ENCODE results near the gene GALNS. TPM values are rescaled to one million over a fixed set of nuclear protein-coding genes. Genes with fewer than 3 reads are reported as not detected.

GALNS gene
- total RNA-seq, 2 donors from 2014 or later = 17.1 to 19.0 TPM

DNA sequence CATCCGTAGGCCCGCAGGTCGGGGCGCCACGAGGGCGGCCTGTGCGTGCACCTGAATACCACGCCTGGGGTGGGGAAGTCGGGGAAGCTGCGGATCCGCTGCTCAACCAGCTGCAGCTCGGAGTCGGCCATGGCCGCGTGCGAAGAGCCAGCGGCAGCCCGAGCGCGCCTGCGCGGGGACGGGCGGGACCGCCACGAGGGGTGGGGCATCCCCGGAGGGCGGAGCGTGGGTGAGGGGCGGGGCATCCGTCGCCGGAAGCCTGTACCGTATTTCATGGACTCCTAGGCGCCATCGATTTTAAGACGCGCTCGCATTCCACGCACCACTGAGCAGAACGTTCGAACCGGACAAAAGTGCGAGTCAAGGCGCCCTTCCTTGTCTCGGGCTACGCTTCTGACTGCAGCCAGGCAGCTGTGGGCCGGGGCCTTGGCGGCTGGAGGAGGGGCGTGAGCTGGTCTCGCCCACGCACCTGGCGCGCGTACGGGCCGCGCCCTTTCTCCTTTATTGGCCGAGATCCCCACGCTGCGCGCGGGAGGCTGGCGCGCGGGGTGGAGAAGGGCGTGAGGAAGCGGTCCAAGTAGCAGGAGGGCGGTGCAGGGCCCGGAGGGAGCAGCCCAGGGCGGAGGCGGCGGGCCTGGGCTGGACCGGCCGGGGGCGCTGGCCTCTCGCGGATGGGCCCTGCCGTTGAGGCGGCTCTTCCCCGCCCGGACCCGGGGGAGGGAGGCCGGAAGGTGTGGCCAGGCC, 44.8 kb downstream of the GALNS start, which contains the start of gene APRT:
Gene APRT (minus strand): TSS at position 160 of the 744 bp plus-strand sequence. CDS start 29 bp downstream, at position 131.
- intact Hi-C loops (cut with DNase I) = loop anchor here (10.0 kb wide), 2 partner anchors 353 to 403 kb away; partner anchors contain the start of gene ZNF778 (in 1 of the 2)
- DNase-seq (peak; percentile 94), ATAC-seq (peak; percentile 93 to 95)

- ATAC-seq = peak; percentile 78 to 86
- peak; percentile 85 for DNase-seq
- intact Hi-C loops (cut with DNase I) = loop anchor here (10.0 kb wide), 2 partner anchors 354 to 404 kb away; partner anchors contain the start of gene ZNF778 (in 1 of the 2)
Measured at GRCh38 chr16:88810912-88811768, 45.6 kb downstream of the GALNS start.

DNA sequence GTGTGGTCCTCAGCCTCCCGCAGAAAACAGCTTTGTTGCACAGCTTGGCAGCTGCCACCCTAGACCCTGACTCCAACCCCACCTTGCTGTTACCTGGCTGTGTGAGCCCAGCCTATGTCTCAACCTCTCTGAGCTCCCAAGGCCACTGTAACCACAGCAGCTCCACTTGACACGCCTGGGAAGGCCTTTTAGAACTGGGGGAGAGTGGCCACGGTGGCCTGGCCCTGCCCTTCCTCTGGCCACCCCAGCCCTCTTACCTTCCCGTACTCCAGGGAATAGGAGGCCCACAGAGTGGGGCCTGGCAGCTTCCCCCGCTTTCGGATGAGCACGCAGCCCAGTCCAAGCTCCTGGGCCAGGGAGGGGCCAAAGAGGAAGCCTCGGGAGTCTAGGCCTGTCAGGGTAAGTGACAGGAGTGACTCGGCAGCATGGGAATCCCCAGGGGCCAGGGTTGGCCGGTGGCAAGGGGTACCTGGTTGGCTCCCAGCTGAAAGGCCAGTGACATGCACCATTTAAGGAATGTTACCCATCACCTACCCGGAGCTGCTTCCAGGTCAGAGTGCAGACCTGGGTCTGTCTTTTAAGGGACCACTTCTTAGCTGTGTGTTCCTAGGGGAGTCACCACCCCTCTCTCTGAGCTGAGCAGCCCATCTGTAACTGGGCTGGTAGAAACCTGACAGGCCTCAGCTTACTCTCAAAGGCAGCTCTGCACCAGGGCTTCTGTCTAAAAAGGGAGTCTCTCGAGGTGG, 46.4 kb downstream of the GALNS start:
- ATAC-seq = no peak
- intact Hi-C loops (cut with DNase I) = loop anchor here (10.0 kb wide), 2 partner anchors 354 to 404 kb away; partner anchors contain the start of gene ZNF778 (in 1 of the 2)
- DNase-seq = no peak

DNA sequence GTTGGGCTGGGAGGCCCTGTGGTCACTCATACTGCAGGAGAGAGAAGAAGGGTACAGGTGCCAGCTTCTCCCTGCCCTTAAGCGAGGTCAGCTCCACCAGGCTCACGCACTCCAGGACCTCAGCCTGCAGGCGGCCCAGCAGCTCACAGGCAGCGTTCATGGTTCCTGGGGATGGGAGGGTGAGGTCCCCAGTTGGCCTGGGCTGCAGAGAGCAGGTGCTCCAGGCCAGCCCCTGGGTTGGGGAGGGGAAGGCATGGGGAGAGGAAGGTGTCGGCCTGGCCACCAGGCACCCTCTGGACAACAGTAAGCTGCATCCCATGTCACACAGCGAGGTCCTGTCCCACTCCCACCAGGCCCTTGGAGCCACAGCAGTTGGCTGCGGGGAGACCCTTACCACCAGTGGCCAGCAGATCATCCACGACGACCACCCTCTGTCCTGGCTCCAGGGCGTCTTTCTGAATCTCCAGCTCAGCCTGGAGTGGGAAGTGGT, 47.0 kb downstream of the GALNS start:
- DNase-seq (no peak), ATAC-seq (no peak)
- intact Hi-C loops (cut with DNase I) = loop anchor here (10.0 kb wide), 2 partner anchors 355 to 405 kb away; partner anchors contain the start of gene ZNF778 (in 1 of the 2)

GRCh38 chr16:88809068-88809675, 47.6 kb downstream of the GALNS start:
- ATAC-seq (no peak), DNase-seq (no peak)
- intact Hi-C loops (cut with DNase I) = no loop called here

DNA sequence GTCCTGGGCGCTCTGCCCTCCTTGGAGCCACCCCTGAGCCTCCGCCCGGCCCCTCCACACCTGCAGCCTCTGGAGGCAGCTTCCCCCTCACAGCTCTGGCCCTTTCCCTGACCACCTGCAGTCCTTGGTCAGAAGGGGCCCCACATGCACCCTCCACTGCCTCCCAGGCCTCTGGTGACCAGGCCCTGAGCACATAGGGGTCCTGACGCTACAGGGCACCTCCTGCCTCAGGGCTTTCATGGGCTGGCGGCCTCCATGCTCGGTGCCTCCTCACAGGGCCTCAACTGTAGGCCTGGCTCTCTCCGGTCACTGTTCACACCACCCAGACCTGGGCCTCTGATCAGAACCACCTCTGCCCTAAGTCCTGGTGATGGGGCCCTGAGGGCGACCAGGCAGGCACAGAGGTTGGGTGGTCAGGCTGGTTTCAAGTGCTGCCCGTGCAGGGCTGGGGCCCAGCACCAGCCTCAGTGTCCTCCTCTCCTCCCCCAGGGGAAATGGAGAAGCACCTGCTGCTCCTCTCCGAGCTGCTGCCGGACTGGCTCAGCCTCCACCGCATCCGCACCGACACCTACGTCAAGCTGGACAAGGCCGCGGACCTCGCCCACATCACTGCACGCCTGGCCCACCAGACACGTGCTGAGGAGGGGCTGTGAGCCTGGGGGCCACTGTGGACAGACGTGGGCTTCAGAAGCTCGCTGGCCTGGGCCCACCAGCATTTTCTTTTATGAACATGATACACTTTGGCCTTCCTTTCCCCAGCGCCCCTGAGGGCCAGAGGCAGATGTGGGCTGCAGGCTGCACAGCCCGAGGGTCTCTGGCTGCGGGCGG, 48.9 kb downstream of the GALNS start:
- no peak for DNase-seq
- ATAC-seq = no peak
- intact Hi-C loops (cut with DNase I) = no loop called here

- DNase-seq = no peak
- intact Hi-C loops (cut with DNase I) = no loop called here
- no peak for ATAC-seq
Measured at GRCh38 chr16:88807142-88807625, 49.6 kb downstream of the GALNS start.

GRCh38 chr16:88806491-88807111, 50.1 kb downstream of the GALNS start:
- ATAC-seq (no peak), DNase-seq (no peak)
- intact Hi-C loops (cut with DNase I) = no loop called here

GRCh38 chr16:88805887-88806393, 50.8 kb downstream of the GALNS start:
- ATAC-seq = no peak
- intact Hi-C loops (cut with DNase I) = no loop called here

GRCh38 chr16:88805340-88805715, 51.4 kb downstream of the GALNS start:
- no peak for DNase-seq
- intact Hi-C loops (cut with DNase I) = no loop called here
- ATAC-seq = no peak

More at GRCh38 chr16:88805887-88806393, 50.8 kb downstream of the GALNS start:
- DNase-seq = no peak

GRCh38 chr16:88804552-88805339, 52.0 kb downstream of the GALNS start:
- intact Hi-C loops (cut with DNase I) = no loop called here
- DNase-seq (no peak), ATAC-seq (no peak)

- ATAC-seq = no peak
- no peak for DNase-seq
Measured at GRCh38 chr16:88804173-88804551, 52.6 kb downstream of the GALNS start.

DNA sequence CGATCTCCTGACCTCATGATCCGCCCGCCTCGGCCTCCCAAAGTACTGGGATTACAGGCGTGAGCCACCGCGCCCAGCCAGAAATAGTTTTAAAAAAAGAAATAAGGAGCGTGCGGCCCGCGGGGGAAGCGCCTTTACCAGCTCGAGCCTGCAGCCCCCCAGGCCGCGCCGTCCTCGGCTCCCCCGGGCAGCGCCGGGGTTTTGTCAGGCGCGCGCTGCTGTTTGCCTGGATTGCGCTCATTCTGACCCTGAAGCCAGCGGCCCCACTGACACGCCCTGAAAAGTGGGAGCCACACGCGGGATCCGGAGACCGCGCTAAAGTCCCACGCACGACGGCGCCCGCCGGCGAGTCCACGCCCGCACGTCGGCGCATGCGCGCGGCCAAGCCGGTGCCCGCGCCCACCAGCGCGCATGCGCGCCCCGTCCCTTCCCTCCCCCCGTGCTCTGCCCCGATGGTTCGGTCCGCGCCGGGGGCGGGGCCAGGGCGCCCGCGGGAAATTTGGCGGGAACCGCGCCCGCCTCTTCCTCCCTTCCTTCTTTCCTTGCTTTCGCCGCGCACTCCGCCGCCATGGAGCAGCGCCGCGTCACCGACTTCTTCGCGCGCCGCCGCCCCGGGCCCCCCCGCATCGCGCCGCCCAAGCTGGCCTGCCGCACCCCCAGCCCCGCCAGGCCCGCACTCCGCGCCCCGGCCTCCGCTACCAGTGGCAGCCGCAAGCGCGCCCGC, 53.3 kb downstream of the GALNS start, which contains the start of gene CDT1:
Gene CDT1 (plus strand): TSS at position 526 of the 724 bp plus-strand sequence. CDS start 43 bp downstream, at position 569.
- peak; percentile 86 for DNase-seq
- intact Hi-C loops (cut with DNase I) = no loop called here
- ATAC-seq = peak; percentile 71 to 84

More at GRCh38 chr16:88804173-88804551, 52.6 kb downstream of the GALNS start:
- intact Hi-C loops (cut with DNase I) = no loop called here

DNA sequence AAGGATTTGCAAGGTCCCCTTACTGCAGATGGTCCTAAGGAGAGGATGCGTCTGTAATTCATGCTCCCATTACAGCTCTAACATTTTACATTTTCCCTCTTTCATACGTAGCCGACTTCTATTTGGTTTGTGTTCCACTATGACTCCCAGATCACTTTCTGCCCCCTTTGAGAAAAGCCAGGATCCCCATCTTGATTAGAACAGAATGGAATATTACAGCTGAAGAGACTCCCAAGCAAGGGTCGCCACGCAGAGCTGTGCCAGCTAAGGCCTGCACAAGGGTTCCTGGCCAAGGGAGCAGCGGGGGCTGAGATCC, 56.5 kb downstream of the GALNS start:
- ATAC-seq = no peak
- no peak for DNase-seq
- intact Hi-C loops (cut with DNase I) = no loop called here

DNA sequence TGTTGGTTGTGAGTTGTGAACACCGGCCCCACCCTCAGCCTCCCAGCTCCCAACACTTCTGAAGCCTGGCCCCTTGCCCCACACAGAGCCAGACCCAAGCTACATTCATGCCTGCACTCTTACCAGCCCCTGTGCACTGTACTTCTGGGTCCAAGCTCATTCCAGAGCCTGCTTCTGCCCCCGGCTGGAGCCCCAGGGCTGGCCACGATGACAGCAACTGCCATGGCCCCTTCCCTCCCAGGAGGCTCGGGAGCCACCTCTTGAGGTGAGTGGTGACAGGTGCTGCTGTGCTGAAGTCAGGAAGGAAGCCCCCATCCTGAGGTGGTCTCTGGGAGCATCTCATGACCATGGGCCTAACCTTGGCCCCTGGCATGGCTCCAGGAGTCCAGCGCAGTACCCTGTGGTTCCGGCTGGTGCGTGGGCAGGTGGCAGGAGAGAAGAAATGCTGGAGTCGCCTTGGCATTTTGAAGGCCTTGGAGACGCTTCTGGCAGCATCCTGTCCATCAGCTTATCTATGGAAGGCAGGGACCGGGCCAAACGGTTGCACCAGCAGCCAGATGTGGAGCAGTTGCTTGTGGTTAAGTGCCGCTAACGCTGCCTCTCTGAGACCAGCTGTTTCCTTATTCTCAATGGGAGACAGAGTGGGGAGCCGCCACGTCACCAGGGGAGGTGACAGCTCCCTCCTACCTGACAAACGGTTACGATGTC, 57.0 kb downstream of the GALNS start:
- intact Hi-C loops (cut with DNase I) = no loop called here
- no peak for ATAC-seq
- no peak for DNase-seq

Measured in left cardiac atrium (tissue), 4 donors.